ENCODE measurements around the gene UQCRFS1.
A peak's percentile ranks its signal among the peaks of the same experiment; 100 is the strongest.
"Not testable (repeated sequence)": the region's sequence is repeated elsewhere in the genome, so short reads cannot be mapped to it uniquely, and the experiment has no call there.

The UQCRFS1 gene
- total RNA-seq: 31.3 to 113 (median 68.6) reads per million in 9 experiments

DNA sequence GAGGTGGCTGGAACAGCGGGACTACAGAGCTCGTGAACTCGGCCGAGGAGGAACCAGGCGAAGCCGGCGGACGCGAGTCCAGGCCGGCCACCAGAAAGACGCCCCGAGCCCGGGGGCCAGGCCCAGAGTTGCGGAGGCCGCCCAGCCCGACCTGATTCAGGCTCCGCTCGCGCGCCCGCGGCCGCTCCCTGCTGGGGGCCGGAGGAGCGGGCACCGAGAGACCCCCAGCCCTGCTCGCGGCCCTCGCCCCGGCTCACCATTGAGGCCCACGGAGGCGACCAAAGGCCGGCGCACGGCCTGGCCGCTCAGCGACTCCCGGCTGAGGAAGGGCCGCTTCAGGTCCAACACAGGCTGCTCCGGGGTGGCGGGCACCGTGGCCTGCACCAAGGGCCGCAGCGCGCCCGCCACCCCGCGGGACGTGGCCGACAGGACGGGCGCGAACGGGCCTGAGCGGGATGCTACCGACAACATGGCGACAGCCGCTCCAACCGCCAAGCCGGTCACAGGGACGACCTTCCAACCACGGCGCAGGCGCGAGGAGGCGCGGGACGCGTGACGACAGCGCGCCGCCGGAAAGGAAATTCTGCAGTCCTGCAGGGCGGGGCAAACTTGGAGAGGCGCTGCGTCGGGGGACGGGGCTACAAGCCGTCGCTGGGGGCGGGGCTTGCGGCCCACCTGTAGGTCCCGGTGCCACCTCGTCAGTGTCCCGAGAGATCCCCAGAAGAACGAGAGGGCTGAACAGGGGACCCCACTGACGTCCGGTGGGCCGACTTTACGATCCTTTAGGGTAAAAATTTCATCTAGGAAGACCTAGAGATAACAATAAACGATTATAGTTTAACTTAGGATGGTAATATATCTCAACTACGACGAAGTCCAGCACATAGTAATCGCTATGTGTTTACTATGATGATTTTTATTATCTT lies at the start of gene UQCRFS1:
UQCRFS1 (minus strand) TSS at position 504 of the 926 bp plus-strand sequence; CDS start at position 471, 33 bp downstream.
- peaks cover 25 to 36% of the 10 kb centered on the region in 2 donors for H3K4me1 Mint-ChIP-seq (ENCODE audit: low read depth in 2 of 2)

DNA sequence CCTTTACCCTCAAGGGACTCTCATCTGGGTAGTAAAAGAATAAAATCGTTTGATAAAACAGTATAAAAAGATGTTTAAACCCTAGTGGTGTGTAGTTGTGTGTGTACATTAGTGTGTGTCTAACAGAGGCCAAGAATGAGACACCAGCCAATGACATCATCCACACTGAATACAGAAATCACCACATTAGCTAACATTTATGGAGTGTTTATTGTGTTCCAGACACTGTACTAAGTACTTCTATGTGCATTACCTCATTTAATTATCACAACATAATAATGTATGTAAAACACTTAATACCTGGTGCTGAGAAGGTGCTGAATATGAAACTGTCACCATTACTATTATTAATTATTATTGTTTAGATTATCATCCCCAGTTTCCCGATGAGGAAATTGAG lies 49.1 kb upstream of the UQCRFS1 start:
- Mint-ChIP-seq H3K4me1 (ENCODE audit: low read depth in 2 of 2) (peaks cover 12 to 14% of the 10 kb centered on the region in 2 donors), H3K4me3 (no peak overlapping the region), H3K36me3 (ENCODE audit: insufficient read depth) (peaks cover 6% of the 10 kb centered on the region), H3K9me3 (no peaks in the 10 kb centered on the region), H3K27ac (no peak overlapping the region), H3K27me3 (peaks cover 0 to 27% of the 10 kb centered on the region in 2 donors)
- ATAC-seq (replicated peaks): no peak
- no peak for DNase-seq

More for the DNA sequence above, at the start of gene UQCRFS1:
- Mint-ChIP-seq H3K4me3 (peak within 1 kb of the TSS; percentile 93 to 94), H3K9me3 (peaks cover 2 to 7% of the 10 kb centered on the region in 2 donors), H3K27me3 (peaks cover 15 to 30% of the 10 kb centered on the region in 2 donors), H3K27ac (peak within 1 kb of the TSS; percentile 98 to 99), H3K36me3 (ENCODE audit: insufficient read depth) (peaks cover 6% of the 10 kb centered on the region)
- ATAC-seq (replicated peaks): peak; percentile 94
- DNase-seq: peak; percentile 91 to 94 (median 91)

DNA sequence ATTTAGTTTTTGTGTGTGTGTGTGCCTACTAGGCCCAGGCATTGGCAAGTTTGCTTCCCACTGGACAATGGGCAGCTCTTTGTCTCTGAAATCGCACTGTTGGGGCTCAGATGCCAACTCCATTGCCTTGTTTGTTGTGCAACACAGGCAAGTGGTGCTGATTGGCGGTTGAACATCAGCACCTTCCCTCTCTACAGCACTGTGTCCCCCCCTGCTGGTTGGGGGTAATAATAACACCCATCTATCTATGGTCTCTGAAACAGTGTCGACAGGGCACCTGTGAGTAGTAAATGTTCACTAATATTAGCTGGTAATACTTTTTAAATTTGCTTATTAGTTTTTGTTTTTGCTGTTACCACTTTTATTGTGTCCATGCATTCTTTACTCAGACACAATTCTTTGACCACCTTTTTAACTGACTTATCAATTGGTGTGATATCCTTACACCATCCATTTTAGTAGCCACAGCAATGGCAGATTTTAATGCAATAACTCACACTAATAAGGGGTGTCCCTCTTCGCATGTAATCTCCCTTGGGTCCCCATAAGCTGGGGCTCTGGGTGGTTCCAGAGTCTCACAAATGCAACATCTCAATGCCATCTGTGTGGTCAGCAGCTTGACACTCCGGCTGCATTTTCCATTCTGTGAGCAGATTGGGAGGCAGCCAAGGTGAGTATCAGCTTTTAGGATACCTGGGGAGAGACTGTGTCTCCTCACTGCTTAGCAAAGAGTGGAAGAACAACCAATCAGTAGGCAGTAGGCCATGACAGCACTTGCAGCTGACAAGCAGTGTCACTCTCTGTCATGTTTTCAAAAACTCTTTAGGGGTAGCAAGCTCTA lies 47.7 kb upstream of the UQCRFS1 start:
- Mint-ChIP-seq H3K27ac (no peak overlapping the region), H3K9me3 (no peaks in the 10 kb centered on the region), H3K4me3 (no peak overlapping the region), H3K36me3 (ENCODE audit: insufficient read depth) (peaks cover 6% of the 10 kb centered on the region), H3K27me3 (peaks cover 0 to 25% of the 10 kb centered on the region in 2 donors), H3K4me1 (ENCODE audit: low read depth in 2 of 2) (peaks cover 12 to 14% of the 10 kb centered on the region in 2 donors)
- ATAC-seq (replicated peaks) (no peak), DNase-seq (peak in 1 of 3 experiments; percentile 30)

DNA sequence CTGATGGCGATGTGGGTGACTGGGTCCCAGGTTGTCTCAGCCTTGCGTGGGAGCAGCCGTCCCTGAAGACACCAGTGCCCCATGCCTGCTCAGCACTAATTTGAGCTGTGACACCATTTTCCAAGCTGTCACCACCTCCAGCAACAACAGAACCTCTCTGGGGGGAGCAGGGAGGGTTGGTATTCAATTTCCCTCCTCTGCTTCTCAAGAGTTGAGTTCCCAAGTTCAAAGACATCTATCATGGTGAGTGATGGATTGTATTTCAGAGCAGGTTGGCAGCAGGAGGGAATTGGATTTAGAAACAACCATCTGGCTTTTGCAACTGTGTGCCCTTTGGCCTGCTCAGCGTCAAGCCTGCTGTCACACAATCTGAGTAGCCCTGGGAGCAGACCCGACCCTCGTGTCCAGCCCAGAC lies 46.9 kb upstream of the UQCRFS1 start:
- Mint-ChIP-seq H3K27ac (no peak overlapping the region), H3K36me3 (ENCODE audit: insufficient read depth) (peaks cover 3% of the 10 kb centered on the region), H3K9me3 (no peaks in the 10 kb centered on the region), H3K4me3 (no peak overlapping the region), H3K4me1 (ENCODE audit: low read depth in 2 of 2) (peaks cover 12 to 14% of the 10 kb centered on the region in 2 donors), H3K27me3 (peaks cover under 1 to 20% of the 10 kb centered on the region in 2 donors)
- ATAC-seq (replicated peaks) (no peak), DNase-seq (no peak)

DNA sequence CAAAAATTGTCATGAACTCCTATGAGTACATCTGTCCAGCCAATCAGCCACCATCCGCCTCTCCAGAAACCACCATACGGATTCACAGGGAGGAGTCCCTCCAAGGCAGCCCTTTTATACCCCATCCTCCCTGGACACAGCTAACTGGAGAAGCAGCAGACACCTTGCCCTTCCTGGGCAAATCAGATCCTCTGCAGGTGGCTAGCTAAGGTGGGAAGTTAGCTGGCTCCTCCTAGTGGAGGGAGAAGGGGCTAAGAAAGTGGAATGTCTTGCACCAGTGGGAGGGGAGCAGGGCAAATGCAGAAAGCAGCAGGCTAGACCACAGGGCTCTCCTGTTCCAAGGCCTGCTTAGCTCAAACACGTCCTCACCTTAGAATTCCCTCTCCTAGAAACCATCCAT lies 46.2 kb upstream of the UQCRFS1 start:
- Mint-ChIP-seq H3K36me3 (ENCODE audit: insufficient read depth) (peaks cover 3% of the 10 kb centered on the region), H3K4me1 (ENCODE audit: low read depth in 2 of 2) (peaks cover 12 to 14% of the 10 kb centered on the region in 2 donors), H3K27ac (peak overlapping the region in 1 of 2 donors; percentile 34), H3K27me3 (peaks cover 8 to 22% of the 10 kb centered on the region in 2 donors), H3K9me3 (no peaks in the 10 kb centered on the region), H3K4me3 (no peak overlapping the region)
- ATAC-seq (replicated peaks) (no peak), DNase-seq (no peak)

DNA sequence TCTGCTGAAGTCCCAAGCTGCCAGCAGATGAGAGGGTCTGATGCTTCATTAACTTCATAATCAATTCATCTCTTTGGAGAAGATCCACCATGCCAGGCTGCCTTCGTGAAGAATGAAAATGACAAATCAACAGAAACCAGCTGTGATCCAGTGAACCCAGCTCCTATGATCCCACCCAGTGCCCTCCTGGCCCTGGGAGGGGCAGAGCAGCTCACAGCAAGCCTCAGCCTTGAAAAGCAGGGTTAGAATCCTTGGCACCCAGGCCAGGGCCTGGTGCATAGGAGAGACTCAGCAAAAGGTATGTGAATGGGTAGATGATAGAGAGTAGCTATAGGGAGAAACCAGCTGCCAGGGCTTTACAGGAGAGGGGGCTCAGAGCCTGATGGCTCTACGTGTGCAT lies 43.6 kb upstream of the UQCRFS1 start:
- H3K27me3 Mint-ChIP-seq: peaks cover 25 to 36% of the 10 kb centered on the region in 2 donors
- ATAC-seq (replicated peaks): no peak
- H3K9me3 Mint-ChIP-seq: no peaks in the 10 kb centered on the region
- H3K27ac Mint-ChIP-seq: no peak overlapping the region
- no peak overlapping the region for H3K4me3 Mint-ChIP-seq
- no peak for DNase-seq
- peaks cover 0 to 2% of the 10 kb centered on the region in 2 donors for H3K4me1 Mint-ChIP-seq (ENCODE audit: low read depth in 2 of 2)
- H3K36me3 Mint-ChIP-seq (ENCODE audit: insufficient read depth): peaks cover 3% of the 10 kb centered on the region

DNA sequence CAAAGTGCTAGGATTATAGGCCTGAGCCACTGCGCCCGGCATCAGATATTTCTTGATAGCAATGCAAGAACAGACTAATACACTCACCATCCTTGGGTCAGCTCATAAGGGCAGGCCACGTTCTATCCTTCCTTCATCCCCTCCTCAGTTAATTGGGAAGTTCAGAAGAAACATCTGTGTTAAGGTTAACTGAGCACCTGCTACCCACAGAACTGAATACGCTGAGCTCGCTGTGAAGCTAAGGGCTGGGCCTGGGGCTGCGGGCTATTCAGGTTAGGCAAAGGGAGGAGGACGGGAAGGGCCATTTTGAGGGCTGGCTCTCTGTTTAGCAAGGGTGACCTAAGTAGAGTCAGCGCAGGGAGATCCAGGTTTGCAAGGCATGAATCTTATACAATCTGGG lies 43.0 kb upstream of the UQCRFS1 start:
- H3K4me1 Mint-ChIP-seq (ENCODE audit: low read depth in 2 of 2): peaks cover 0 to 2% of the 10 kb centered on the region in 2 donors
- H3K27ac Mint-ChIP-seq: no peak overlapping the region
- DNase-seq (no peak), ATAC-seq (replicated peaks) (no peak)
- no peaks in the 10 kb centered on the region for H3K9me3 Mint-ChIP-seq
- H3K27me3 Mint-ChIP-seq: peaks cover 25 to 36% of the 10 kb centered on the region in 2 donors
- peaks cover 3% of the 10 kb centered on the region for H3K36me3 Mint-ChIP-seq (ENCODE audit: insufficient read depth)
- no peak overlapping the region for H3K4me3 Mint-ChIP-seq

DNA sequence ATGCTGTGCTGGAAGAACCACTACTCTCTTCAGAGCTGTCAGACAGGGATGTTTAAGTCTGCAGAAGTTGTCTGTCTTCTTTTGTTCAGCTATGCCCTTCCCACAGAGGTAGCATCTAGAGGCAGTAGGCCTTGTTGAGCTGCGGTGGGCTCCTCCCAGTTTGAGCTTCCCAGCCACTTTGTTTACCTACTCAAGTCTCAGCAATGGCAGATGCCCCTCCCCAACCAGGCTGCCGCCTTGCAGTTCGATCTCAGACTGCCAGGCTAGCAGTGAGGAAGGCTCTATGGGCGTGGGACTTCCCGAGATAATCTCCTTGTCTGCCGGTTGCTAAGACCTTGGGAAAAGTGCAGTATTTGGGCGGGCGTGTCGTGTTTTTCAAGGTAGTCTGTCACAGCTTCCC lies 42.1 kb upstream of the UQCRFS1 start:
- H3K9me3 Mint-ChIP-seq: no peaks in the 10 kb centered on the region
- H3K27ac Mint-ChIP-seq: no peak overlapping the region
- peaks cover 25 to 36% of the 10 kb centered on the region in 2 donors for H3K27me3 Mint-ChIP-seq
- ATAC-seq (replicated peaks): no peak
- no peak overlapping the region for H3K4me3 Mint-ChIP-seq
- peaks cover 0 to 2% of the 10 kb centered on the region in 2 donors for H3K4me1 Mint-ChIP-seq (ENCODE audit: low read depth in 2 of 2)
- DNase-seq: no peak
- H3K36me3 Mint-ChIP-seq (ENCODE audit: insufficient read depth): no peaks in the 10 kb centered on the region

DNA sequence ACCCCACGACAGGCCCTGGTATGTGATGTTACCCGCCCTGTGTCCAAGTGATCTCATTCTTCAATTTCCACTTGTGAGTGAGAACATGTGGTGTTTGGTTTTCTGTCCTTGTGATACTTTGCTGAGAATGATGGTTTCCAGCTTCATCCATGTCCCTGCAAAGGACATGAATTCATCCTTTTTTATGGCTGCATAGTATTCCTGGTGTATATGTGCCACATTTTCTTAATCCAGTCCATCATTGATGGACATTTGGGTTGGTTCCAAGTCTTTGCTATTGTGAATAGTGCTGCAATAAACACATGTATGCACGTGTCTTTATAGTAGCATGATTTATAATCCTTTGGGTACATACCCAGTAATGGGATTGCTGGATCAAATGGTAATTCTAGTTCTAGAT lies 36.8 kb upstream of the UQCRFS1 start:
- H3K4me3 Mint-ChIP-seq; ATAC-seq (replicated peaks); H3K36me3 Mint-ChIP-seq (ENCODE audit: insufficient read depth); H3K27ac Mint-ChIP-seq; DNase-seq; H3K9me3 Mint-ChIP-seq; H3K4me1 Mint-ChIP-seq (ENCODE audit: low read depth in 2 of 2): not testable (repeated sequence)
- peaks cover 63 to 68% of the 10 kb centered on the region in 2 donors for H3K27me3 Mint-ChIP-seq

DNA sequence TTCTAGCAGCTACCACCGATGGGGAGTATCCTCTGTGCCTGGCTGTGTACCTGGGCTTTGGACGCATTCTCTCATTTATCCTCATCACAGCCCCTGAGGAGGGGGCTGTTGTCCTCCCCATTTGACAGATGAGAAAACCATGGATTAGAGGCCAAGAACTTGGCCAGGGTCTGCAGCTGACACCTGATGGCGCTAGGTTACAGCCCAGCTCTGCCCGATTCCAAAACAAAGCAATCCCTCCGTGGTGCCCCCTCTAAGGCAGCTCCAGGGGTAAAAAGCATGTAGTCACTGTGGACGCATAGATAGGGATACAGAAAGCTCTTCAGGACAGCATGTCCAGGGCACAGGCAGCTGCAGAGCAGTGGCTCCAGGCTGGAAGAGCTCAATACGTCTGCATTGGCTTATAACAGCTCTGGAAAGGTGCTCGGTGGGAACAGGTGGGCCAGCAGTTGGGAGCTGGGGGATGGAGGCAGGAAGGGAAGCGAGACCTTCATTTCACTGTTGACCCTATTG lies 35.4 kb upstream of the UQCRFS1 start:
- Mint-ChIP-seq H3K36me3 (ENCODE audit: insufficient read depth) (no peaks in the 10 kb centered on the region), H3K27ac (no peak overlapping the region), H3K27me3 (peaks cover 50 to 75% of the 10 kb centered on the region in 2 donors), H3K9me3 (no peaks in the 10 kb centered on the region), H3K4me3 (no peak overlapping the region), H3K4me1 (ENCODE audit: low read depth in 2 of 2) (no peaks in the 10 kb centered on the region)
- ATAC-seq (replicated peaks): no peak
- DNase-seq: no peak

DNA sequence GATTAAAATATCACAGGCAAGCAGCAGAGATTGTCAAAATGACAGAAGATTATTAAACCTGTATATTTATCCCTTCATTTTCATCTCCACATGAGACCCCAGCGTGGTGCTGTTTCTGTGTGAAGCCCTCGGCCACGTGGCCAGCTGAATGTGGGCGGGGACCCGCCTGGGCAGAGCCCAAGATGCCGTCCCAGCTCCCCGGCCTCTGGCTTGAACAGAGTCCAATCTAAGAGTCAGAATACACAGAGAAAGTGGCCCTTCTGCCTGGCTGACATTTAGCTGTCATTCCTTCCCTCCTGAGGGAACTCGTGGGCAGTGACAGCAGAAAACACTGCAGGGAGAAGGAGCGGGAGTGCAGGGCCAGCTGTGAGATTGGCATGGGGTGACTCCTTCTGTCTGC lies 34.9 kb upstream of the UQCRFS1 start:
- Mint-ChIP-seq H3K9me3 (no peaks in the 10 kb centered on the region), H3K36me3 (ENCODE audit: insufficient read depth) (no peaks in the 10 kb centered on the region), H3K27me3 (peaks cover 52 to 76% of the 10 kb centered on the region in 2 donors), H3K4me1 (ENCODE audit: low read depth in 2 of 2) (no peaks in the 10 kb centered on the region), H3K27ac (no peak overlapping the region), H3K4me3 (no peak overlapping the region)
- DNase-seq (no peak), ATAC-seq (replicated peaks) (no peak)

DNA sequence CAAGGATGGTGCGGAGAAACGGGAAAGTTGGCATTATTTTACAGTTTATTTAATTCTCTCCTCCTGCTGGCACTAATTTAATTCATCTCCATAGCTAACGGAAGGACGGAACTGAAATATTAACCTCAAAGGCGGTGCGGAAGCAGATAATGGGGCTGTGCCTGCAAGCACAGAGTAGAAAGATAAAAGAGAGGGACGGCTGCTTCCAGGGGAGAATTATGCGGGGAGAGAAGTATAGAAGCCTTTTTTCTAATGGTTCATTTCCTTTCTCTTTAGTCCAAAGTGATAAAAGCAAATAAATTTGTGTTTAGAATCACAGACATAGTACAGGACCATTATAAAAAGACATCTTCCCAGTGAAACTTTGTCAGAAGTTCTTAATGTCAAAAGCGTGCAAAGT lies 34.5 kb upstream of the UQCRFS1 start:
- no peak for ATAC-seq (replicated peaks)
- Mint-ChIP-seq H3K4me1 (ENCODE audit: low read depth in 2 of 2) (no peaks in the 10 kb centered on the region), H3K27ac (no peak overlapping the region), H3K27me3 (peaks cover 50 to 76% of the 10 kb centered on the region in 2 donors), H3K9me3 (no peaks in the 10 kb centered on the region), H3K4me3 (no peak overlapping the region), H3K36me3 (ENCODE audit: insufficient read depth) (no peaks in the 10 kb centered on the region)
- DNase-seq: no peak

DNA sequence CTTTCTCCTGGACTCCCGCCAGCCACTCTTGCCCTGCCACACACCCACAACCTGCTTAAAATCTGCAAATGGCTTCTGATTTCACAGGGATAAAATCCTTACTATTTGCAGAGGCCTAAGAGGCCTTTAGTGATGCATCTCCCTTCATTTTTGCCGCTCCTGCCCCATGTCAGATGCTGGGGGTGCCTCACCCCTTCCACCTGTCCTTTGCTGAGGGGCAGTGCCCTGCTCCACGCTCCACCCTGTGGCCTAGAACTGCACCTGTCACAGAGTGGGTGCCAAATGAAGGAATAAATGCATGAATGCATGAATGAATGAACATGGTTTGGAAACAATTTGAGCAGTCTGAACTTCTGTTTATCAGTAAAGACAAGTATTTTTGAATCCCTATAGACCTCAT lies 34.1 kb upstream of the UQCRFS1 start:
- no peak for ATAC-seq (replicated peaks)
- no peak for DNase-seq
- Mint-ChIP-seq H3K36me3 (ENCODE audit: insufficient read depth) (no peaks in the 10 kb centered on the region), H3K9me3 (no peaks in the 10 kb centered on the region), H3K4me3 (no peak overlapping the region), H3K27me3 (peaks cover 47 to 73% of the 10 kb centered on the region in 2 donors), H3K27ac (peak overlapping the region in 1 of 2 donors; percentile 7), H3K4me1 (ENCODE audit: low read depth in 2 of 2) (no peaks in the 10 kb centered on the region)

Data from effector memory CD8-positive, alpha-beta T cell (primary cell).